Gastrocnemius medialis (tissue), 4 donors: ENCODE measurements around the gene PARD3.

Experiments
- POLR2A ChIP-seq, 2 donors: fragments of 450-650 bp; IDR thresholded peaks; one replicate each; pipeline ENCODE4 v1.6.1; 2017; ENCODE audit warnings: antibody characterized with exemption in 2 of 2, mild to moderate bottlenecking in 2 of 2, moderate library complexity in 2 of 2
- TF ChIP-seq, protein P1 (sequence below), 5 experiments: fragments of 450-650 bp in 3 of 5; fragments of 200-600 bp in 2 of 5; sonication (generic) in 2 of 5; IDR thresholded peaks in 4 of 5; conservative IDR thresholded peaks in 1 of 5; 1 replicate in 4 of 5; 2 replicates in 1 of 5; pipeline ENCODE4 v1.5.1; 2016 to 2019; ENCODE audit warnings: antibody characterized with exemption in 5 of 5, mild to moderate bottlenecking in 3 of 5, moderate library complexity in 3 of 5

- TF ChIP-seq POLR2A (IDR thresholded peaks at IDR 0.05) = no peak
- TF ChIP-seq, protein P1, sequence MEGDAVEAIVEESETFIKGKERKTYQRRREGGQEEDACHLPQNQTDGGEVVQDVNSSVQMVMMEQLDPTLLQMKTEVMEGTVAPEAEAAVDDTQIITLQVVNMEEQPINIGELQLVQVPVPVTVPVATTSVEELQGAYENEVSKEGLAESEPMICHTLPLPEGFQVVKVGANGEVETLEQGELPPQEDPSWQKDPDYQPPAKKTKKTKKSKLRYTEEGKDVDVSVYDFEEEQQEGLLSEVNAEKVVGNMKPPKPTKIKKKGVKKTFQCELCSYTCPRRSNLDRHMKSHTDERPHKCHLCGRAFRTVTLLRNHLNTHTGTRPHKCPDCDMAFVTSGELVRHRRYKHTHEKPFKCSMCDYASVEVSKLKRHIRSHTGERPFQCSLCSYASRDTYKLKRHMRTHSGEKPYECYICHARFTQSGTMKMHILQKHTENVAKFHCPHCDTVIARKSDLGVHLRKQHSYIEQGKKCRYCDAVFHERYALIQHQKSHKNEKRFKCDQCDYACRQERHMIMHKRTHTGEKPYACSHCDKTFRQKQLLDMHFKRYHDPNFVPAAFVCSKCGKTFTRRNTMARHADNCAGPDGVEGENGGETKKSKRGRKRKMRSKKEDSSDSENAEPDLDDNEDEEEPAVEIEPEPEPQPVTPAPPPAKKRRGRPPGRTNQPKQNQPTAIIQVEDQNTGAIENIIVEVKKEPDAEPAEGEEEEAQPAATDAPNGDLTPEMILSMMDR (IDR thresholded peaks at IDR 0.05 in 4 of 5, conservative IDR thresholded peaks at IDR 0.05 in 1 of 5) = no peak
Observed at GRCh38 chr10:34780818-34781380, 34.2 kb downstream of the PARD3 start.
